ENCODE results near the gene CCK.

The CCK gene

DNA sequence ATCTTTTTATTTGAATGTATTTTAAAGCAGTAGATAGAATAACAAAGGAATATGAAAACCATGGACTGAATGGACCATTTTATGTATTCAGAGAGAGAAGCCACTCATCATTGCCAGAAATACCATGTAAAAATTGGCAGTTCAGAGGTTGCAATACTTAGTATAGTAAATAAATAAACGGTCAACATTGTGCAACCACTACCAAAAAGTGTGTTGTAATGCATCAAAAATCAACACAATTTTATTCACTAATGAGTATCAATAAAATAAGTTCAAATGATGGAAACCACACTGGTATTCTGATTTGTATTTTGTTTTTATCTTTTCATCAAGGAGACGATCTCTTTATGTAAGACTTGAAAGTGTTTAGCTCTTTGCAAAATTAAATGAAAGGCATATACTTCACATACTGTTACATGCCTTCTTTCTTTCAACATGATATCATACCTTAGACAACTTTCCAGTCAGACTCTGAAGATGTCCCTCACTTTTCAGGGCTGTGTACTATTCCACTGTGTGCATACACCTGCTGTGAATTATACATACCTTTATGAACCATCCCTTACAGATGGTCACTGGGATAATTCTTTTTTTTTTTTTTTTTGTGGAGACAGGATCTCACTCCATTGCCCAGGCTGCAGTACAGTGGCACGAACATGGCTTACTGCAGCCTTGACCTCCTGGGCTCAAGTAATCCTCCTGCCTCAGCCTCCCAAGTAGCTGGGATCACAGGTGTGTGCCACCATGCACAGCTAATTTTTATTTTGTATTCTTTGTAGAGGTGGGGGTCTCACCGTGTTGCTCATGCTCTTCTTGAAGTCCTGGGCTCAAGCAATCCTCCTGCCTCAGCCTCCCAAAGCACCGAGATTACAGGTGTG lies 40.3 kb downstream of the CCK start:
- DNase-seq (ENCODE audit: low spot score) = no peak

DNA sequence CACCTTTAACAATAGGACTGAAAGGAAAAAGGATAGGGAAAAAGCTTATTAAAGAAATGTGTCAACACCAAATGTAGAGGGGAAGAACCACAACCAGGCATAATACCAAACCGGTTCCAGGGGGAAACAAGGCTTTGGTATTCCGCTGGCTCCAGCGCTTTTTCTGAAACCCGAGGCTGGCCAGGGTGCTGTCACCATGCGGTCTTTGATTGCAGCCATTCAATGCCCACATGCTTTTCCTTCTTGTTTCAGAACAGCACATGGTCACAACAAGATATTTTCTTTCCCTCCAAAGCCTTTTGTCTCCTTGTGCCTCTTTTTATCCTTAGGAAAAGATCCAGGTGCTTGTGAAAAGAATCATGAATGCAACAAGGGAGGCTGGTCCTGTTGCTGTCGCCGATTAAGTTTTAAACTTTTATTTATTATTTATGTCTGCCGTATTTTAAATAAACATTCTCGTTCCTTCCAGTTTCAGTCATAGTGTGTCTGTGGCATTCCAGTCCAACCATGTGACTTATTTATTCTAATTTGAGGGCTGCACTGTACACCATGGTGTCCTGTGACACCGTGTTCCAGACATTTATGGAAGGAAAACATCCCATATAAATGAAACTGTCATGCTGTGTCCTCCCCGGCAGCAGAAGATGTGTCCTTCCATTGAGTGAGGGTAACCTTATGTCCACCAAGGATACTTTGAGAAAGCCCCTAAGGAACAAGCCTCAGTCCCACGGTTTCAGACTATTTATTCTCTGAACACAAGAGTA lies 41.1 kb downstream of the CCK start:
- no peak for DNase-seq (ENCODE audit: low spot score)

DNA sequence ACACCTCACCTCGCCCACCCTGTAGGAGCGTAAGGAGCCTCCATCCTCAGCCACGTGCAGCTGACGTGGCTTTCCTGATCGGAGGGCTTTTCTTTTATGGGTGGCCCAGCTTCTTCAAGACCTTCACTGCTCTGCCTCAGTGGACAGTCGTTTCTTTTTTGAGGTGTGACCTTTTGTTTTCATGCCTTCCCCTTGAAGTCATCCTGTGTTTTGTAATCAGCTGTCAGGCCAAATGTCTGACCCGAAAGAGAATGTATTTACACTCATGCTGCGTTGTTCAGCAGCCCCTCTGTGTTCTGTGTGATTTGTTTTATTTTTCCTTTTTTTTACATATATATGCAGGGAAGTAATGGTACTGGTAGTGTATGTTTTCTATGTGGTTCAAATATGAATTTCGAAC lies 41.8 kb downstream of the CCK start:
- no peak for DNase-seq (ENCODE audit: low spot score)

DNA sequence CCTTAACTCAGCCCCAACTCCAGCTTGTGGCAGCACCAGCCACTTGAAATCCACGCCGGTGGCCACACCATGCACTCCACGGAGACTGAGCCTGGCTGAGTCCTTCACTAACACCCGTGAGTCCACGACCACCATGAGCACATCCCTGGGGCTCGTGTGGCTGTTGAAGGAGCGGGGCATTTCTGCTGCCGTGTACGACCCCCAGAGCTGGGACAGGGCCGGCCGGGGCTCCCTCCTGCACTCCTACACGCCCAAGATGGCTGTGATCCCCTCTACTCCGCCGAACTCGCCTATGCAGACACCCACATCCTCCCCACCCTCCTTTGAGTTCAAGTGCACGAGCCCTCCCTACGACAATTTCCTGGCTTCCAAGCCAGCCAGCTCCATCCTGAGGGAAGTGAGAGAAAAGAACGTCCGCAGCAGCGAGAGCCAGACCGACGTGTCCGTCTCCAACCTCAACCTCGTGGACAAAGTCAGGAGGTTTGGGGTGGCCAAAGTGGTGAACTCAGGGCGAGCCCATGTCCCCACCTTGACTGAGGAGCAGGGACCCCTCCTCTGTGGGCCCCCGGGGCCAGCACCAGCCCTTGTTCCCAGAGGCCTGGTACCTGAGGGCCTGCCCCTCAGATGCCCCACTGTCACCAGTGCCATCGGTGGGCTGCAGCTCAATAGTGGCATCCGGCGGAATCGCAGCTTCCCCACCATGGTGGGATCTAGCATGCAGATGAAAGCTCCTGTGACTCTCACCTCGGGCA lies 42.9 kb downstream of the CCK start:
- DNase-seq (ENCODE audit: low spot score) = no peak

DNA sequence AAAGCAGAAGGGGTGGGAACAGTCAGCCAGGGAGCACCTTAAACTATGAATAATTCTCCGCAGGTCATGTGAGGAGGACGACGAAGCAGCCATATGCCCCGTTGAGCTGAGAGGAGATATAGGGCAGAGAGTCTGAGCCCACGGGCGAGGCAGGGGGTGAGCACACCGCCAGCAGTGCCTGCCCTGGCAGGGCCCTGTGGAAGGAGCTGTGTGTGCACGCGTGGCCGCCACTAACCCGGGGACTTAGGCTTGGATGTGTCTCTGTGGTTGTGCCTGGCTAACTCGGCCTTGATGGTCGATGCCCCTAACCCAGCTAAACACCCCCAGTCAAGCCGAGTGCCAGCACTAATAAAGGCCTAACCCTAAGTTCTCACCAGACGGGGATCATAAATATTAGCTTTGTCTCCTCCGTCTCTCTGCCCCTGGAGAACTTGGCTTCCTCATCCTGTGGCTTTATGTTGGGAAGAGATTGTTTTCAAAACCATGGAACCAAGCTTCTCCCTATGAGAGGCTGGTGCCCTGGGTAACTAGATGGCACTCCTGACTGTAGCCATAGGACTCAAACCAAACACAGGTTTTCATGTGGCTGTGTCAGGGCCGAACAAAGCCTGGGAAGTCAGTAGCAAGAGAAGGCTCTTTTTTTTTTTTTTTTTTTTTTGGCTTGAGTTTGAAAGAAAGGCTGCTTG lies 45.4 kb downstream of the CCK start:
- DNase-seq (ENCODE audit: low spot score) = no peak

DNA sequence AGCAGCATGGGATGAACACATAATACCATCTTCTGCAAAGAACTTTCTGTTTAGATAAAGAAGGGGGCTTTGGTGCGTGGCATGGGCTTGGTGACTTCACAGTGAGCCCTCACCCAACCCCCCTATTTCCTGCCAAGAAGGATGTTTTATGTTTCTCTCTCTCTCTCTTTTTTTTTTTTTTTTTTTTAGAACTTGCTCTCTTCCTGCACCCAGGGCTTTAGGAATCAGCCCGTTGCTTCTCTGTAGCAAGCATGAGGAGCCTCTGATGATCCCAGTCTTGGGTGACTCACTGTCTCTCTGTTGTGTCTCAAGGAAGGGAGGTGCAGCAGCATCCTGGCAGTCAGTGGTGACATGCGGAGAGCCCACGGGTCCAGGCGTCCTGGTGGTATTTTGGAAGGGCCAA lies 49.1 kb downstream of the CCK start:
- no peak for DNase-seq (ENCODE audit: low spot score)

DNA sequence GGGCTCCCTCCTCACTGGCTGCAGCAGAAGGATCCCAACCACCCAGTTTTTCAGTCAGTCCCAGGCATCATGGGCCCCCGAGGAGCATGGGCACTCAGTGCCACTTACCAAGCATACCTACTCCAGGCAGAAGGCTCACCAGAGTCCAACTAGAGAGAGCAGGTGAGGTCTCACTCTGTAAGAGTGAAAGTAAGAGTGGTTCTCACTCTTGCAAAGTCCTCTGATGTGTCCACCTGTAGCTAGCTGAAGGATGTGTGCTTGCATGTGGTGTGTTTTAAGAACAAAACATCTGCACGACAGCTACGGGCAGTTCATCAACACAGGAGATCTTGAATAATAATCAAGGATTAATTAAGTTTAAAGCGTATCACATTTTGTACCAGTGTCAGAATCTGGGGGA lies 49.7 kb downstream of the CCK start:
- no peak for DNase-seq (ENCODE audit: low spot score)

DNA sequence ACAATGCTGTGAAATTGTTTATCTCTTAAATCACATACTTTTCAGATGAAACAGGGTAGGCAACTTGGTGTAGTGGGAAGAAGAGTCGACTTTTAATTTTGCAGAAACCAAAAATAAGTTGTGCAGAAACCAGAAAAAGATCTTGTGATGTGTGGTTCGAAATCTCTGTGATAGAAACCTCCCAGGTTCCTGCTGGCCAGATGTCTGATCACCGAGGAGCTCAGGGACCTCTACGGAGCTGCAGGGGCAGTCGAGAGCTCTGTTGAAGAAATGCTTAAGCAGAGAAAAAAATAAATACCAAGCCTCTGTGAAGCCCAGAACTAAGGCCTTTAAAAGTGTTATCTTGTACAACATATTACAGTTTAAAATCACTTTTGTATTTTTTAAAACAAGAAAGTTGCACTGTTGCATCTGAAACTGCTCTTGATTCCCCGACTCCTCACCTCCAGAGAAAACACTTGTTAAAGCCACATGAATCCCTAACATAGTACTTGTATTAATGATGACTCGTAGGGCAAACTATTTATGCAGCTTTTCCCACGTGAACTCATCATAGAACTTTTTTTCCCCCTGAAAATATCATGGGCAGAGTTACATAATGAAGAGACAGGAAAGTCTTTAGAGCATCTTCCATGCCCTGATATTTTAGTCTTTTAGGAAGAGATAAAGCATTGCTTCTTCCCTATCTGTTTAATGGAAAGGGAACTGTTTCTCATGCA lies 51.3 kb downstream of the CCK start:
- no peak for DNase-seq (ENCODE audit: low spot score)

DNA sequence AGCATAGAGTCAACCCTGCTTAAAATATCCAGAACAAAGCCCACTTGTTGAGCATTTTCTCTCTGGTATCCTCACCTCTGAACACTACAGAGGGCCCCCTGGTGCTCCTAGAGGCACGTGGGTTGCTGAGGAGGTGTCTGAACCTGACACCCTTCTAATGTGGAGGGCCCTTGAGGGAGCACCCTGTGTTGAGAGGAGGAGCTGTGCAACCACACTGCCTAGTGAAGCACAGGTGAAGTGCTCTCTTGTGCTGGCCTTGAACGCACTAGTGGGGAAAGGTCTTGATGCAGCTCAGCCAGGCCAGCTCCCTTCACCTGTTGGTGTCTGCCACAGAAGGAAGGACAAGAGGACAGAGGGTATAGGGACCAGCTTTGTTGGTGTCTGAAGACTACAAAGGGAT lies 51.9 kb downstream of the CCK start:
- no peak for DNase-seq (ENCODE audit: low spot score)

DNA sequence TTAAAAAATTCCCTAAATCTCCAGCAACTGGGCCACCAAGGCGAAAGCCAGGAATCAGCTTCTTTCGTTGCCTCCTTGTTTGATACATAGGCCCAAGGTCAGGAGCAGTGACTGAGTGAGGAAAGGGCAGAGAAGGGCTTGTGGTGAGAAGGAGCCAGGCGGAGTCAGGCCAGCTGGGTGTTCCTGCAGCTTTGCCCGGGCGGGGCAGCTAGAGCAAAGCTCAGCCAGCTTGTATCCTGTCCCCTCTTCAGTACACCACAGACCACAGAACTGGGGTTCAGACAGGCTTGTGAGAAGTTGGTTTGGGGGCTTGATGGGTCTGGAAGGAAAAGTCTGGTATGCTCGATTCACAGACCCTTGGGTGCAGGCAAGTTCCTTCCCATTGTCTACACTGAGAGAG lies 52.6 kb downstream of the CCK start:
- no peak for DNase-seq (ENCODE audit: low spot score)

DNA sequence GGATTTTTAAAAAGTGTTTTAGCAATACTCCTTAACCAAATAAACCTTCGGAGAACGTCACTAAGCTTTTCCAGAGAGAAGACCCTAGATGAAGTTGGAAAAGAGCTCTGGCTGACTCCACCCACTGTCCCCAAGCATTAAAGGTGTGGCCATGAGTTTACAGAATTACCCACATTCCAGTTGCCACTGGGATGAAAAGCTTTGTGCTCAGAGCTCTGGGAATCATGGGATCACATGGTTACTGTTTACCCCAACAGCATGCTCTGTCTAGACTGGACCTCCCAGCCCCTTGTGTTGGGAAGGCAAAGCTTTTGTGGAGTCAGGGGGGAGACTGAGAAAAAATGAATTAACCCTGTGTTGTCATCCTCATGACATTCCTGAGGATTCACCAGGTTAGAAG lies 55.3 kb downstream of the CCK start:
- DNase-seq (ENCODE audit: low spot score) = no peak

DNA sequence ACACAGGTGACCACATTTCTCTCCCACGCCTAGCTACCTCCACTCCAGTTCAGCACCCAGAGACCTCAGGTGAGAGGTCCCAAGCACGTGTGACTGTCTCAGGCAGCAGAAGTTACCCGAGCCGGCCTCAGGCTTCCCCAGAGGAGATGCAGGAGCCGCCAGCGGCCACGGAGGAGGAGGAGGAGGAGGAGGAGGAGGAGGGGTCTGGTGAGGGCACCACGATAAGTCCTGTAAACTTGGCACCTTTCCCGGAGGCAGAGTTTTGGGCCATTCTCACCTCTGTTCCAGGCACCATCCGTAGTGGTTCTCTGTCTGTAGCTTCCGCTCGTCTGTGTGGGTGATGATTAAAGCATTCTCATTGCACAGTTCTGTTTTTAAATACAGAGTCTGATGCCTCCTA lies 56.1 kb downstream of the CCK start:
- DNase-seq (ENCODE audit: low spot score) = no peak

Measured in ecto neural progenitor cell (in vitro differentiated cells).